NCI-H146 treated with DMSO at 0.1 percent for 48 hours (cell line): ENCODE measurements around the gene INPP4B.

Experiments
- DNase-seq: peaks from one replicate; lab custom pipeline; 2025; ENCODE audit not compliant: unreplicated experiment; lab: John Stamatoyannopoulos, UW

Gene INPP4B

DNA sequence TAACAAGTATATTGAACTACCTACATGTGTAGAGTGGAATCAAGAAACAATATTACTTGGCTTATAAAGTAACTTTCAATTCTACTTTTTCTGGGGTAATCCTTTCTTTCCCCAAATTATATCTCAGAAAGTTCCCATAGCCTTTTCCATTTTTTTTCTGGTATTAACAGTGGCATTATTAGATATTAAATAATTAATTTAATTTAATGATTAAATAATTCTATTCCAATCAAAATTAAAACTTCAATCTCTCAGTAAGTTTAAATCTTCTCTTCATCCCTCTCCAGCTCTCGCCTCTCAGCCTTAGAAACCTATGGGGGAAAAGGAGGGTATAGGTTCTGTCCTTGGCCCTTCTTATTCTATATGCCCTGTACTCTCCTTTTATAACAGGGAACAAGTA lies 262.4 kb downstream of the INPP4B start:
- DNase-seq: no peak

DNA sequence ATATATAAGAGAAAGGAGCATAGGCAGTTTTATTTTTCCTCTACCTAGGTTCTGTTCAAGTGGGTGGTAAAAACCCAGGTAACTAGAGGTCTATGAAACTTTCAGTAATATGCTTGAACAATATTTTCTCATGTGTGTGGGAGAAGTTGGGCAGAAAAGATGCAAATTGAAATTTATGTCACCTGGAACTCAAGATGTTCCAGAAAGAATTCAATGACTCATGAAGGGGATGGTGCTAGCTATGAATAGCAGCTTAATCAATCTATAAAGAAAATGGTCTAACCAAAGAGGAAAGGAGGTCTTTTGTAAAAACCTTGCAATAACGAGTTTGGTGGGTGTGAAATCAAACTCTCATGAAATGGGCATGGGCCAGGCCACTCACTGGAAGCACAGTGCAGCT lies 263.8 kb downstream of the INPP4B start:
- DNase-seq: no peak

DNA sequence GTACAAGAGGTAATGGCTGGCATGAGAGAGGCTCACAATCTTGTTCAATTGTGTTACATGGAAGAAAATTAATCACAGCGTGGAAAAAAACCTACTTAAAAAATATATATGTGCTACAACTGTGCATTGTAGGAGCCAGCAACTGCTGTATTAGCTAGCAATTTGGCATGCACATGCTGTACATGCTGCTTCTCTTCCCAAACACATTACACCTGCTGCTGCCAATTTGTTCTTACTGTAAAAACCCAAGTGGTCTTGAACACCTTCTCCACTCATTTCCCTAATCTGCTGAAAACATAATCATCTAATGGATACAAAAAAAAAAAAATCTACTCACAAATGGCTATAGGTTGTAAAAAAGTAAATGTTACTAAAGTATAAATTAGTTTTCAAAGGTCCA lies 264.2 kb downstream of the INPP4B start:
- DNase-seq: no peak

DNA sequence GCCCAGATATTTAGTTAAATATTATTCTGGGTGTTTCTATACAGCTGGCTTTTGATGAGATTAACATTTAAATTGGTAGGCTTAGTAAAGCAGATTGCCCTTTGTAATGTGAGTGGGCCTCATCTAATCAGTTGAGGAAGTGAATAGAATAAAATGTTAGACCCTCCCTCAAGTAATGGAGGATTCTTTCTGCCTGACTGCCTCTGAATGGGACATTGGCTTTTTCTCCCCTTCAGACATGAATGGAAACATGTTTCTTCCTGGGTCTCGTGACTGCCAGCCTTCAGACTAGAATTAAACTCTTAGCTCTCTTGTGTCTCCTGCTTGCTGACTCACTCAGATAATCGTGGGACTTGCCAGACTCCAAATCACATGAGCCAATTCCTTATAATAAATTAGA lies 266.7 kb downstream of the INPP4B start:
- no peak for DNase-seq

DNA sequence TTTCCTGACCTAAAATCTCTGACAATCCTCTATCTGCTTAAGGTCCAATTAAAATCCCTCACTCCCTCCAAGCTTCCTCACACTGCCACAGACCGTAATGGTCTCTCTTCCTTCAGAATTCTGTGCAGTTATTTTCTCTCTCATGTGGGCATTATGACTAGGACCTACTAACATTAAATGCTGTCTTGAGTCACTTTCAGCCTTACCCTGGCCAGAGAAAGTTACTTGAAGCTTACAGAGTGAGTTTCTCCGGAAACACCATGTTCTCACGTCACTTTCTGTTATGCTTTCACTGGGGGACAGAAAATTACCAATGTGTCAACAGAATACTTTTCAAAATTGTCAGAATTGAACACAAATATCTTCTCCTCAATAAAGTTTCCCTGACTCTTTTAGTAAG lies 271.8 kb downstream of the INPP4B start:
- no peak for DNase-seq

DNA sequence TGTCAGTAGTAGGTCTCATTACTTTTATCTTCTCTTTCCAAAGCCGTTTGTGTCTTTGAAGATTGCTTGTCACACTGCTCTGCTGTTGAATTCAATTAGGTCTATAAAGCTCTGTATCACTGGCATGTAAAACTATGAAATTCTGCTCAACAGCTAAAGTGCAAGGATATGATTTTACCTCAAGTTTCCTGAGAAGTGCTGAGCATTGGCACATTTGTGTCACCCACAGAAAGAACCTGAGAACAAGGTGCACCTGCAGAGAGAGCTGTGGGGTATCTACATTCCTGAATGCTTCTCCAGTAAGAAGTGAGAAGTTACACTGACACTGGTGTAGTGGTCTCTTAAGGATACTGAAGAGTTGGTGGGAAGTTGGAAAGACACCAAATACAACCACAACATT lies 274.0 kb downstream of the INPP4B start:
- DNase-seq: no peak

DNA sequence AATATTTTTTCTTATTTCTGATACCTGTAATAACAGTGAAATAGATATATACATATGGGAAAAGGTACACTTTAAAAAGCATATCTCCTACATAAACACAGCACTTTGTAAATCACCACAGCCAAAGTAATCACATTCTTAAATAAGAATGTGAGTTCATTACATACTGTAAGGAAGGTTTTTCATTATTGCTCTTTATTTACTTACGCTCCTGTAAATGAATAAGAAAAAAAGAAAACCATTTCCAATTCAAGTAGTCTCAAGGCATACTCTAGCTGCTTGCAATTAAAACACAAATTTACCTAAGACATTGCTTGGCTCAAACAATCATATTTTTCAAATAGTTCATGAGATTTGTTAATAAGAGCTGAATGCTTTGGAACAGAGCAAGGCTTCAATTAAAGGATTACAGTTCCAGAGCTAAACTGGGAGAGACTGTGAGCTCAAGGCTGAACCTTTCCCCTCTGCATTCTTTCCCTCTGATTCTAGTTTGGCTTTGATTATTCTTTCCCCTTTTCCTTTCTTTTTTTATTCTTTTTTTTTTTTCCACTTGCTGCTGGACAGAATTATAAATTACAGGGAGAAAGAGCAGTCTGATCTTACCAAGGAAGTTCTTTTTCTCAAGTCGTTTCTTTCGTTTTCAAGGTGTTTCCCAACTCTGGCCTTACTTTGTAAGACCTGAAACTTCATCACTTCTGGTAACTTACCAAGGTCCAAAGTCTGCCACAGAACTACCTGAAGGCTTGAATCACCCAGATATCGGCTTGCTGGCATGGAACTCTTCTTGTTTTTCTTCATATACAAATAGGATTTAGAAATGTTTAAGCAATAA lies 278.3 kb downstream of the INPP4B start:
- no peak for DNase-seq

DNA sequence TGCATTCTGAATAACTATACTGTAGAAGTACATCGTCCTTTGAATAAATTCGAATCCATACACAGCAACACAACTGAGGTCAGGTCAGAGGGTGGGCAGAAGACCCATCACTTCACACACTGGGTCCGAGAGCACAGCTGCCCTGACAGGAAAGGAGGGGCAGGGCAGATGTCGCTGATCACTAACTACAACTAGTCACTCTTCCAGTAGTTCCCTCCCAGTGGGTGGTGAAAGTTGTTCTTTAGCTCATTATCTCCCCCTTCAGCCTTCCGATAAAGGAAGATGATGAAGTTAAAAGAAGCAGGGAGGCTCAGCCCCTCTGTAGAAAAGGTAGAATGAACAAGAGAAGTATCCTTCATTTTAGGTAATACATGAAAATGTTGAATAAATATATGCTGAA lies 278.9 kb downstream of the INPP4B start:
- DNase-seq: no peak

DNA sequence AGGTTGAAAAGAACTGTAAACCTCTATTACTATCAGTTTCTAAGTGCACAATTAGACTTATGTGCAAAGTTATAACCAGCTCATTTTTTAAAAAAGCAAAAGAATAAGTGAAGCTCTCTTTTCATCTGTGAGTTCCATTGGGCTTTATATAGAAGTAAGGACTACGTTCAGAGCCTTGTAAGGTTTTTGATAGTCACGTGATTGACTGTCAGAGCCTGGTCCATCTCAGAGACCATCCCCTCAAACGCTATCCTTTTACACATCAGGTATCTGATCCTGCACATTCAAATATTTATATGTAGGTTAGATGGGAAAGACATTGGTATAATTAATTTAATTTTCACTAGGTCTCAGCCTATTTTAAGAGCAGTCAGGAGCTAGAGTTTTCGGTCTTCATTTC lies 279.3 kb downstream of the INPP4B start:
- DNase-seq: no peak

DNA sequence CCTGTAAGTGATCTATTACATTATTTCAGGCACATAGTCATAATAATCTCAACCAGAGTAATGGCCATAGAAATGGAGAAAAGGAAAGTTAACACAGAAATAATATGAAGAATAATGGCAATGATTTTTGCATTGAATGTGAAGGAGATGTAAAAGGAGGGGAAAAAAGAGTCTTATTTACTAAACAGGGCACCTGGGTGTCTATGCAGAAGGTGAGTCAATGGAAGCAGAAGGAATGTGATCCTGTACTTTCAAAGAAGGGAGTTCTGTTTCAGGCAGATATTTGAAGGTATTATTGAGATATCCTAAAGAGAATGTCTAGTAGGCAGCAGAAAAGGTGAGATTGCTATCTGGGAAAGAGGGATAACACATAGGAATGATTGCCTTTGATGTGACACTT lies 279.9 kb downstream of the INPP4B start:
- DNase-seq: no peak

DNA sequence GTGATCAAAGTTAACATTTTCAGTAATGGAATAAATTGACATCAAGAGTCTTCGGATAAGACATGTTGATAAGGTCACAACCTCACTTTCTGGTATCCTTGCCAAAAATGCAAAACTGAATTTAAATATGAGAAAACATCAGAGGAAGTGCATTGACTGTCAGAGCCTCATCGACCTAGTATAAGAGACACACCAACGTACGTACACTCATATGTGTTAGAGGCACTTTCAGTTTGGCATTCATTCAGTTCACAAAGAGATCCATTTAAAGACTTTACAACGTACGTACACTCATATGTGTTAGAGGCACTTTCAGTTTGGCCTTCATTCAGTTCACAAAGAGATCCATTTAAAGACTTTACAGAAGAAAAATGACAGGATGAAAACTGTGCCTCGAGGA lies 280.3 kb downstream of the INPP4B start:
- no peak for DNase-seq

DNA sequence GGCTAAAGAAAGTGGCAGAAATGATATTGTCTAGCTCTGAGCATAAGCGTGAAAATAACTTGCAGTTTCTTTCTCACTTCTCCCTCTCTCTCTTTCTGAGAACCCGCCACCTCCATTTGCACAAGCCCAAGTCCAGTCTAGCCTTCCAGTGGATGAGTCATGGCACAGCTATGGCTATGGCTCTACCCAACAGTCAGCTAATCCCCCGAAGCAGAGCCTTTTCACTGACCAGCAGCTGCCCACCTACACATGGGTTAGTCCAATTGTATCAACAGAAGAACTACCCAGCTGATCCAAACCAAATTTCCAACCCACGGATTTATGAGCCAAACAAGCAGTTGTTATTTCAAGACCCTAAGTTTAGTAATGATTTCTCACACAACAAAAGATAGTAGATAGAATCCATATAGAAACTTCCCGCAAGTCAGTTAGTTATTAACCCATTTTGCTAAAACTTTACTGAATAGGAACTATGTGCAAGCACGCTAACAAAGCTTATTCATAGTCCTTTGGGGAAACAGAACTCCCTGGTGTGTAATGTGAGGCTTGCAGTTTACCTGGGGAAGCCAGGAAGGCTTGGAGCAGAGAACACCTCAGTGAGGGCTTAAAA lies 282.3 kb downstream of the INPP4B start:
- no peak for DNase-seq

DNA sequence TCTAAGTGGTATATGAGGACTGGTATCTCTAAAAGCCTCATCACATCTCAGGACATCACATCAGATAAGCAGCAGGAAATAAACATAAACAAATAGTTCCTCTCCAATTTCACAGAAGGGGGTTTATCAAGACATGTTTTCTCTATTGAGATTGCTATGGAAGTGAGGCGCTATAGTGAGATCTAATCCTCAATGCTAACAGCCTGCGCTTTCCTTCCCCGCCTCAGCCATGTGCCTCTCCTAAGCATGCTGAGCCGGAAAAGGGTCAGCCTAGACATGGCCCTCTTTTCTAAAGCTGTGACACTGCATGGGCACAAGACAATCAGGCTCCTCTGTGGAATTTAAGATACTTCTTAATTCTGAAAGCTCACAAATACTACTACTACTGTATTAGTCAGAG lies 286.1 kb downstream of the INPP4B start:
- DNase-seq: no peak

DNA sequence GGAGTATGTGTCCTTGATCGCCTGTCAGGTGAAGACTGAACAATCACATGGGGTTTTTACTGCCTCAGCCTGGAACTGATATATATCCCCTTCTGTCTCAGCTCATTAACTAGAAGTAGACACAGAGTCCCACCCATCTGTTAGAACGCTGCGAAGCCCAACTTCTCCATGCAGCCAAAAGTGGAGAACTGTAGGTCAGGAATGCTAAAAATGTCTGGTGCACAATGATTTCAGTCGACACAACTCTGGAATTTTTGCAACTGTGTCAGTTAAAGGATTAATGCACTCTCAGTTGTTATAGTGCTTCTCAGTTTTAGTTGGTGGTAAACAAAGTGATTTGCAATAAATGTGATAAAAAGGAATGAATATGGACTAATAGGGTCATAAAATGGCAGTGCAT lies 287.2 kb downstream of the INPP4B start:
- DNase-seq: no peak

DNA sequence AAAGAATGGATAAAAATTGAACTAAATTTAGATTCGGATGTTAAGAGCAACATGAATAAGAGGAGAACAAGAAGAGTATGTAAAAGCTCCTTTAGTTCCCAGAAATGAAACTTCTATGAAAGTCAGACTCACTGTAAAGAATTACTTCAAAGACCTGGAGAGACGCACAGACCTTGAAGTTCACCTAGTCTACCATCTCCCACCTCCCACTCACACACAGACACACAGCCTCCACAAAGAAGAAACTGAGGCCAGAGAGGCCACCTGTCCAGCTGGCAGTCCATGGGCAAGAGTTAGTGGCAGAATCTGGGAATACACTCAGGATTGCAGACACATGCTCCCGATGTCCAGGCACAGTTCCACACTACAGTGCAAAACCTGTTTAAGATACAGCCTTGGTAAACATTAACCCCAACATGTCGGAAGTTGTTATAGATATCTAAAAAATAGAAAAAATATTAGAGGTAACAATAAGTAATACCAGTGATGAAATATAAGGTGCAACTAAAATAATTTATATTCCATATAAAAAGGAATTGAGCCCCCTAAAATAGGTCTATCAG lies 288.8 kb downstream of the INPP4B start:
- no peak for DNase-seq

DNA sequence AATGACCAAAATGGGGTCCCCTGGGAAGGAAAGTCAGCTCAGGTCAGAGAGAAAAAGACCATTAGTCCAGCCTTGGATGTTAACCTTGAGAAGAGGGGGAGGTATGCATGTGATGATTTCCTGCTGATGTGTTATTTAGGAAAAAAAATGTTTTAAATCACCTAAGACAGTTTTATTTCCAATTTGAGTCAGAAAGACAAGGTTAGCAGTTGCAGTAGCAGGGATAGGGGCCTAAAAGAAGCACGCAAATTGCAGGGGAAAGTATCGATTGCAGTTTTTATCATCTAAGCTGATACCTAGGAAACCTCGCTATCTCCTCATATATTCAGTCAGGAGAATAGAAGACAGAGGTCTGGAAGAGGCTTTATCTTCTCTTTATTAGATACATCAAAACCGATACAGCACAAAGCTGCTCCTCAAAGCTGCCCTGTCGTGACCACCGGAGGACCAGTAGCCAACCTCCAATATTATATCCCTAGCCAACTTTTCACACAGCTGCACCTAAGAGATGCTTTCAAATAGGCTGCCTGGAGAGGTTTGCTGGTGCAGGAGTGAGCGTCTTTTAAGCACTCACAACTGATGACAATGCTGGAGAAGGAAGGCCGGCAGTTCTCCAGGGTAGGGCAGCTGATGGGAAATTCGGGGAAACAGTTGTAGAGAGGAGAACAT lies 289.4 kb downstream of the INPP4B start:
- no peak for DNase-seq

DNA sequence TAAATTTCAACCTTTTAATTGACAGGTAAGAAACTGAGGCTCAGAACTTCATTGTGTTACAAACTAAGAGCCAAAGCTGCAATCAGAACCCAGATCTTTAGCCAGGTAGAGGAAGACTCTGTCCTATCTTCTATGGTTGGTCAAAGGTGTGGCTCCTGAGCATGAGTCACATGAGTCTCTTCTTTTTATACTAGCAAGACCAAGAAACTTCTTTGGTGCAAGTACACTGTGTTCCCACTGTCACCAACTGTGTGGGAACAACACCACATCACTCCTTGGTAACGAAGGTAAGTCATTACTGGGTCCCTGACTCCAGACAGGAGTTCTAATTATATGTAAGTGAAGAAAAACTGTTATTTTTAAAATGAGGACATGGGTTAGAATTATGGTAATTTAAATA lies 290.1 kb downstream of the INPP4B start:
- no peak for DNase-seq

DNA sequence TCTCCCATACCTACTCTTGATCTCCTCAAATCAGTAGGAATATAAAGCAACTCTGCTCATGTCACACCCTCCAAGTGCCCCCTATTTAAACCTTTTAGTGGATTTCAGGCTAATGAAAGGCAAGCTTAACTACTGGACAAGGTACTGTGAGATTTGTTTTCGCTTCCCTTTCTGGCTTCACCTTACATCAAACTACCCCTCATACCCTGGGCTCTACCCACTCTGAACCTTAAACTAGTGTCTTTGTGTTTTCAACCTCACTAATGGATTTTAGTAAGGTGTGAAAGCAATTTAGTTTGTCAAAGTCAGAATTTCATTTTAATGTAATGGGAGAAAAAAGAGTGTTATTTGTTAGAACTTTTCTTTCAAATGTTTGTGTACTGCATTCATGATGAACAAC lies 291.7 kb downstream of the INPP4B start:
- no peak for DNase-seq

DNA sequence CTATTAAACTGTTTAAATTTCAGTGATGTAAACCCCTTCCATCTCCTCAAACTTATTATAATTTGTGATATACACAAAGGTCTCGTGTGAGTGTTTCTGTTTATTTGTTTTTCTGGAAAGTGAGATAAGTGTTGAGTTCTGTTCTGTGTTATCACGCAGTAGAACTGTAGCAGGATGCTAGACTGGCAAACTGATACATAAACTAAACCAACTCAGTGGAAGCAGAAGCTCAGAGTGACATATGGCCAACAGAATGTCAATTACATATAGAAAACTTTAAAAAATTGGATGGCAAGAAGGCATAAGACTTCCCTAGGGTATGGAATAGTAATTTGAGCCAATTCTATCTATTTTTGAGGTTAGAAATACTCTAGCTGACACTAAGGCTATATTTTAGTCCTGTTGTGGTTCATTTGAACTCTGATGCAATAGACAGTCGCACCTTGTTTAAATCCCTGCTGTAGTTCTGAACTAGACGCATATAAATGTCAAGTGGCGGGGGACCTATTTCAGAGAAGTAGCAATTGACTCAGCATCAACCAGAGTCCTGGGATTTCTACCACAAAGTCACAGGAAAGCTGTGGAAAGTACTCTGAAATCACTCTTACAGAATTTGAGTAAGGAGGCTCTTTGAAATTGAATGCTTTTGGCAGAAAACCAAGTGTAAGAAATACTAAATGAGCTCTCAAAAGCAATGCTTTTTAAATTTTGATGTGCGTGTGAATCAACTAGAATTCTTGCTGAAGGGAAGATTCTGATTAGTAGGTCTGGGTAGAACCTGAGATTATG lies 294.4 kb downstream of the INPP4B start:
- no peak for DNase-seq

DNA sequence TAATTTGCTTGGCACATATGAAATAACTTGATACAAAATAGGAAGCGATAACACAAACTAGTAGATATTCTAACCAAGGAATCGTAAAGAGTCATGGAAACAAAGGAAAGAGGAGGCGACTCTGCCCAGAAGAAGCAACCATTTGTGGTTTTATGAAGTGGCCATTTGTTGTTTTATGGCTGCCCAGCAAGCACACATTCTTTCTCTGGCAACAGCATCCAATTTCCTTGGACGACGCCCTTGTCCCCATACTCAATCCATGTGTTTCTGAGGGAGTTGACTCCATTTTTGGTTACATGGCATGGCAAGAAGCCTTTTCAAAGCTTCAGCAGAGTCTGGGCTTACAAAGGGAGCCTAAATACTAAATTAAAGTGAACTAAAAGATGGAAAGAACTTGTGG lies 295.1 kb downstream of the INPP4B start:
- no peak for DNase-seq

DNA sequence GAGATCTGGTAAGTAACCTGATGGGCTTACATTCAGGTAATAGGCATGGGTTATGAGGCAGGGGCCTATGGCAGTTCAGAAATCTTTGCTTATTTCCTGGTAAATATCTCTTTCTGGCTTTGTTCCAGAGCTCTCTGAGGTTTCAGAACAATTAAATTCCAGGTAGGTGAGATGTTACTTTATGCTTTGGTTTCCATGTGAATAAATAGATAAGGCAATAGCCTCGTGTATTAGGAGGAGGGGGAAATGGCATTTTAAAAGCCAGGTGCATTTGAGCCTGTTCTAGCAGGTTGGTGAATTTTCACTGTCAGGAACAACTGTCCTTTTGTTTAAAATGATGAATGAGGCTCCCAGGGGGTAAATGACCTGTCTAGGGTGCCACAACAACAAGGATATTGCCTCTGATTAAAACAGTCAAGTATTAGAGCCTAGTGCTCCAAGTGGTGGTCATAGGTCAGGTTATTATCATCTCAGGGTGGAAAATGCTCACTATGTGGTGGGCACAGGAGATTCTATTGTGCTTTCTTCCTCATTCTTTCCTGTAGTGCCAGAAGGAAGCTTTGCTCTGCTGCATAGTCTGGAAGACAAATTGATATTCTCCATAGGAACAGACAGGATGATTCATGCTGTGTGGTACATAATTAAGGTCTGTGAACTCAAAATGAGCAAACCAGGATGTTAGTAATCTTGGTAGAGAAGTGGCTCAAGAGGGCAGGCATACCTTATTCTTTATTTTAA lies 296.2 kb downstream of the INPP4B start:
- DNase-seq: peak; percentile 2
